ENCODE results near the gene IARS1.

Gene IARS1

GRCh38 chr9:92295240-92295790 lies 1.8 kb upstream of the IARS1 start:
- no peak for DNase-seq

DNA sequence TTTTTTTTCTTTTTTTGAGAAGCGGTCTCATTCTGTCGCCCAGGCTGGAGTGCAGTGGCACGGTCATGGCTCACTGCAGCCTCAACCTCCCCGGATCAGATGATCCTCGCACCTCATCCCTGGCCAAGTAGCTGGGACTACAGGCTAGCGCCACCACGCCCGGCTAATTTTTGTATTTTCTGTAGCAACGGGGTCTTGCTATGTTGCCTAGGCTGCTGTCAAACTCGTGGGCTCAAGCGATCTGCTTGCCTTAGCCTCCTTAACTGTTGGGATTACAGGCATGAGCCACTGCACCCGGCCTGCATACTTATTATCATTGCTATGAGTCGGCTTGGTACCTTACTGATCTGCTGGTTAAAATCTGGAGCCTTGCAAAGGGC lies 790 bp upstream of the IARS1 start:
- DNase-seq = no peak

DNA sequence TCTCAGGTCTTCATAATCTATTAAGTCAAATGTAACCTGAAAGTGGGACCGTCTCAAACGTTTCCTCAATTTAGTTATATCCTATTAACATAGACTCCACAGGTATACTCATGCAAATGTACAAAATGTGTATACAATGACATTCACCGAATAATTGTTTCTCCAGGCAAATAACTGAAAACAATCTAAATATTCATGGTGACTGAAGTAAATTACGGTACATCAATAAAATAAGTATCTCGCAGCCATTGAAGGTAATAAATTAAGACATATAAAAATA lies 482 bp downstream of the IARS1 start:
- no peak for DNase-seq

DNA sequence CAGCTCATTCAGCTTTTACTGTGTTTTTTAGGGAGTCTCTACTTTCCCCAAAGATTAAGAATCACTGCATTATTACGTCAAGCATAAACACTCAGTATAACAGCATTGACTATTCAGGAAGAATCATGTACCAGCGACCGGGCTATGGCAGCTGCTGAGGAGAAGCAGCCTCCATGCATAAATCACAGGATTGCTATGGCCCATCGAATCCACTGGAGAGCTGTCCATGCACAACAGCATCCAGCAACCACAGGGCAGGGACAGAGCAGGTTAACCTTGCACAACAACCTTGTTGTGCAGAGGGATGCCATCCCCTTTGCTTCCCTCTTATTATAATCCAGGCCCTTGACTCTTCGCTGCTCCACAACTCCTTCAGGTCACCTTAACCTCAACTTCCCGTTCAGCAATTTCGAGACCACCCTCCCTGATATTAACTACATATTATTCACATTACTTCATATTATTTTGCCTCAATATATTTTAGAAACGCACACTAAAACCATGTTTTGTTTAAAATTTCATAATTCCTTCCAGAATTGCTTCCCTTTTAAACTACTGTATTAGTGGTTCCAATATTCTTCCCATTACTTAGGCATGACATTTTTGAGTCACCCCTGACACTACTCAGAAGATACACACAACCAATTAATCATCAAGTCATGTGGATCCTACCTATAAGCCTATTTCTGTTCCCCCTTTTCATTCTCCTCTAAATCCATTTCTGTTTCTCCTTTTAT lies 991 bp downstream of the IARS1 start:
- no peak for DNase-seq

GRCh38 chr9:92291577-92291976 lies 1.9 kb downstream of the IARS1 start:
- no peak for DNase-seq

- no peak for DNase-seq
Observed at GRCh38 chr9:92290785-92291429, 2.6 kb downstream of the IARS1 start.

- DNase-seq = no peak
Observed at GRCh38 chr9:92289708-92290390, 3.6 kb downstream of the IARS1 start.

DNA sequence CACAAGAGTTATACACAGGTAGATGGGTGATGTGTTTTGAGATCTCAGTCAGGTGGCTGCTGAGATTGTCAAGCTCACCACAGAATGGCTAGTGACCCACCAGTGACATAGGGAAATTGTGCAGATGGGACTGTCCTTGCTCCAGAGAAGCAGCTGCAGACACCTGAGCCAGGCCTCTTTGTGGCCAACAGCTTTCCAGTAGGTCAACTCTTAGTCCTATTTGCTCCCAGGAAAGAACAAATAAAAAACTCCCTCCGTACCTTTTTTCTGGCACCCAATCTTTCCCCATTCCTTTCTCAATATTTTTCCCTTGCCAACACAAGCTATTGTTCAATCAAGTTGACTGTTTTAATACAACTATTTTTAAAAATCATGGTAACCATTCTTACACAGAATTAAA lies 14.2 kb downstream of the IARS1 start:
- no peak for DNase-seq

- no peak for DNase-seq
Observed at GRCh38 chr9:92278110-92278509, 15.4 kb downstream of the IARS1 start.

DNA sequence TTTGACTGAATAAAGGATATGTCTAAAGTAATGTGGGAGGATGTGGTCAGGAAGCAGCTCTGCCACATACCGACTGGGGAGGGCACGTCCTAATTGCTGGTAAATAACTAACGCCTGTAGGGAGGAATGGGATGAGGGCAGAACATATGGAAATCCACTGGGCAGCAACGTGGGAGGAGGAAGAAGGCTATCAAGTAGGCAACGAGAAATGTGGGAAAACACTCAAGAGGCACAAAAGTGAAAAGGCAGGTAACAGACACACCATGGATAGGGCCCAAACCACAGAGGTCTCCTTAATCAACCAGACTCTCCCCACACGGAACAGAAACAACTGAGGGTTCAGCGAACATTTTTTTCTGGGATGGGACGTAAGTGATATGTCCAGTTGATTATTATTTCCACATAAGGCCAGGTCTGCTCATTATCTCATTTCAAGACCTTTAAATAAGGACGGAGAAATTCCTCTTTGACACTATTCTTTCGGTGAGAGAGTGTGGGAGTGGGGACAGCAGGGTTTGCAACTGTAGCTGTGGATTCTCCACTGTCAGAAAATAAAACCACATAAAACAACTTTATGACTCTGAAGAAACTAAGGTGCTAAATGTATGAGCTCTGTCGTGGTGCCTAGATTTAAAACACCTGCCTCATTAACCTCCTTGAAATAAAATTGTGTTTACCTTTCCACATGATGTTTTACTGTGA lies 17.0 kb downstream of the IARS1 start:
- DNase-seq = no peak

GRCh38 chr9:92275541-92275940 lies 18.0 kb downstream of the IARS1 start:
- no peak for DNase-seq

- no peak for DNase-seq
Observed at GRCh38 chr9:92270511-92270910, 23.0 kb downstream of the IARS1 start.

DNA sequence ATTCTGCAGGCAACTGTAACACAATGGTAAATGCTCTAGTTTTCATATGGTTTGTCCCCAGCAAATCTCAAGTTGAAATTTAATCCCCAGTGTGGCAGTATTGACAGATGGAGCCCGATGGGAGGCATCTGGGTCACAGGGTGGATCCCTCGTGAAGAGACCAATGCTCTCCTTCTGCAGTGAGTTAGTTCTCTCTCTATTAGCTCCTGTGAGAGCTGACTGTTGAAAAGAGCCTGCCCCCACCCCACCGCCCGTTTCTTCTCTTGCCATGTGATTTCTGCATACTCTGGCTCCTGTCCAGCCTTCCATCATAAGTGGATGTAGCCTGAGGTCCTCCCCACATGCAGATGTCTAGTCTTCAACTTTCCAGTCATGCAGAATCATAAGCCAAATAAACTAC lies 27.0 kb downstream of the IARS1 start:
- no peak for DNase-seq

GRCh38 chr9:92265154-92265553 lies 28.3 kb downstream of the IARS1 start:
- no peak for DNase-seq

GRCh38 chr9:92263131-92263530 lies 30.4 kb downstream of the IARS1 start:
- DNase-seq = no peak

DNA sequence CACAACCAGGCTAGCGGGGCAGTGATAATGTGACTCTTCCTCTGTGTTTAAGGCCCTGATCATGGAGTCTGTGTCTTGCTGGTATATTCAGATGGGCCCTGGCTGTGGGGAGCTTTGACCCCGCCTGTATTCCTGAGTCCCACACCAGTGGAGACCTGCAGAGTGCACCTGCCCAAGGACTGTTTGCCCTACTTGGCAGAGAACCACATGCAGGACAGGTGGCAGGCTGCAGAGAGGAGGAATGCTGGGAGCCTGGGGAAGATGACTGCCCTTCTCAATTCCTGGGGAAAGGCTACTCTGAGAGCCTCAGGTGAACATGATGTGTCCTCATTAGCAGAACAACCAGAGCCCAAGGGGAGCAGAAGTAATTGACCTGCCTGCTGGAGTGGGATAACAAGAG lies 36.2 kb downstream of the IARS1 start:
- DNase-seq = no peak

GRCh38 chr9:92254381-92255337 lies 38.8 kb downstream of the IARS1 start:
- no peak for DNase-seq

DNA sequence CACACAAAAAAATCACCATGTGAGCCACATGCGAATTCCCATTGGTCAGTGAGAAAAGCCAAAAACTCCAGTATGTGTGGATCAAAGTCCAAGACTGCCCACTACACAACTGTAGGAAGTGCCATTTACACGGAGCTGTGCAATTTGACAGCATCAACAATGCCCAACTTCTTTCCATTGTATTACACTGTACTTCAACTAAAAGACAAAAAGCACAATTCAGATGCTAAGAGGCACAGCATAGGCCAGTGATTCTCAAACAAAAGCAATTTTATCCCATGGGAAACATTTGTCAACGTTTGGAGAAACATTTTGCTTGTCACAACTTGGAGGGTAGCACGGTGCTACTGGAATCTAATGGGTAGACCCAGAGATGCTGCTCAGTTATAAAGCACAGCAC lies 39.8 kb downstream of the IARS1 start:
- DNase-seq = no peak

DNA sequence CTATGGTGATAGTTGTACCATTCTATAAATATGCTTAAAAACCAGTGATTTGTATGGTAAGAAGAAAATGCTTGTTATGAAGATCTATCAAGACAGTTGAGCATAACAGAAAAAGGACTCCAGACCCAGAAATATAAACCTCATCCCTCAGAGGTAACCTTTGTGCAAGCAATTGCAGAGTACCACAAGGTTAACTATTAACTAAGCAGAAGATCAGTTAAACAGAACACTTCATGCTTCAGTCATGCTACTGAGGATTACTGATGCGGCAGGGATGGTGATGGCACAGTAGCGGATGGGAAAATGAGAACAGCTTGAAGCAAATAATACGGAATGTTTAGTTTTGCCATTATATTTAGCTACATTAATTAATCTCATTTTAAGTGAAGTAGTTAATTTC lies 45.5 kb downstream of the IARS1 start:
- DNase-seq = no peak

- no peak for DNase-seq
Observed at GRCh38 chr9:92247296-92247695, 46.2 kb downstream of the IARS1 start.

DNA sequence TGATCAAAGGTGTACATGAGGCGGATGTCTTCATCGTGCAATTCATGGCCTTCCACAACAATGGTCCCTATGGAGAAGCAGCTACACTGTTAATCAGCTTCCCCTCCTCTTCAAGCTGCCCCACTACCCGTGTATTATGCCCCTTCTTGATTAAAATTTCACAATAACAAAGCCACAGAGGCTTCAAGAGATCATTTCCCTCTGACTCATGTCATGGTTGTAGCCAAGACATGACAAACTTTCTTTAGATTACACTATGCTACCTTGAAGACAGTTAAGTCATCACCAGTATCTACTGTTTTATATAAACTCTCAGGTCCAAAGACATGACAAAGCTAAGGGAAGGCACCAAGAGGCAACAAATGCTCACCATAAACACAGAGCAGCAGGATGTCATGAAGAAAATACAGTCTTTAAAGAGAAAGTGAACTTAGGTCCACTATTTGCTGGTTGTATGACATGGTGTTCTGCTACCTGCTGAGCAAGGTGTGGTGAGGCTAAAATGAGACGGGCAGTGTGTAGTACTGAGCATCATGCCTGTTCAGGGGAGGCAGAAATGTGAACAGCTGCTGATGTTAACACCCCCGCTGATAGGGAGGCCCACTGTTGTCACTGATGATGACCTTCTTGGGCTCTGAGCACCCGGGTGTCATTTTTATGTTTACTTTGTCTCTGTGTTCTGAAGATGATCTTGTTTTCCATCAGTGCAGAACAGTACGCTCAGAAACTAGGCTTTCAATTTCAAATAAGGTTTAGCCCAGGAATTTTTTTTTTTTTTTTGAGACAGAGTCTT lies 48.3 kb downstream of the IARS1 start:
- no peak for DNase-seq

Measured in NCI-H2107 (cell line).